NK-92 treated with Interleukin-12 subunit alpha and Interleukin-12 subunit beta, amount 100 ng/mL, for 24 hours (cell line): ENCODE data around the gene NME7.
"Not testable (repeated sequence)": the region's sequence is repeated elsewhere in the genome, so short reads cannot be mapped to it uniquely, and the experiment has no call there.

ENCODE experiments used
- DNase-seq: peaks from one replicate; lab custom pipeline; 2025; lab: John Stamatoyannopoulos, UW

The NME7 gene, protein sequence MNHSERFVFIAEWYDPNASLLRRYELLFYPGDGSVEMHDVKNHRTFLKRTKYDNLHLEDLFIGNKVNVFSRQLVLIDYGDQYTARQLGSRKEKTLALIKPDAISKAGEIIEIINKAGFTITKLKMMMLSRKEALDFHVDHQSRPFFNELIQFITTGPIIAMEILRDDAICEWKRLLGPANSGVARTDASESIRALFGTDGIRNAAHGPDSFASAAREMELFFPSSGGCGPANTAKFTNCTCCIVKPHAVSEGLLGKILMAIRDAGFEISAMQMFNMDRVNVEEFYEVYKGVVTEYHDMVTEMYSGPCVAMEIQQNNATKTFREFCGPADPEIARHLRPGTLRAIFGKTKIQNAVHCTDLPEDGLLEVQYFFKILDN

DNA sequence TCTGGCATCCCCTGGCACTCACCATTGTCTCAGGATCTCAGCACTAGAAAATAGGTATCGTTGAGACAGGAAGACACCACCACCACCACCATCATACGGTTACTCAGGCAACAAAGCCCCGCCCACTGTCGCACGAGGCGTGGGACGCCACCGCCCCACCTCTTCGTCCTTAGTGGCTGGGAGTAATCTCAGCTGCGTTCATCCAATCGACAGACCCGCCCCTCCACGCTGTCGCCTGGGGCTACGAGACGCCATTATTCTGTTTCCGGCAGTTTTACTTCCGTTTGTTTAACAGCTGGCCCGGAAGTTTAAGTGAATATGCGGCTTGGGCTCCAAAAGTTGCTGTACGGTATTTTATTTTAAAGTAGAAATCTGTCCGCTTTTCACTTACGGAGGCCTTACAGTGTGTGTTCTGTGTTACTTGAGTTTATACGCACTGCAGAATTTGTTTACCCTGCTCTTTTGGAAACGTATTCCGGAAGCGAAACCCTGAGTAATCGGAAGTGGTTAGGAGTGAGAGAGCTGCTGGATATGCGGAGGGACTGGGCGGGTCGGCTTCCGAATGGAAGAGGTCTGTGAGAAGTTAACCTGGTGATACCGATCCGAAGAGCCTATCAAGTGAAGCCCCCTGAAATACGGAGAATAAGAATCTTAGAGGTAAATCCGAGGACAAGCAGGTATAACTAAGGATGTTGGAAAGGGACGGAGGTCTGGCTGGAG, at the start of gene NME7, which contains the start of gene BLZF1:
NME7 (minus strand) TSS at position 112 of the 720 bp plus-strand sequence; CDS start at position 25, 87 bp downstream.
BLZF1 (plus strand) TSS at position 510 of the 720 bp plus-strand sequence. CDS start 1,328 bp downstream, outside the sequence.
- DNase-seq: peak; percentile 93

DNA sequence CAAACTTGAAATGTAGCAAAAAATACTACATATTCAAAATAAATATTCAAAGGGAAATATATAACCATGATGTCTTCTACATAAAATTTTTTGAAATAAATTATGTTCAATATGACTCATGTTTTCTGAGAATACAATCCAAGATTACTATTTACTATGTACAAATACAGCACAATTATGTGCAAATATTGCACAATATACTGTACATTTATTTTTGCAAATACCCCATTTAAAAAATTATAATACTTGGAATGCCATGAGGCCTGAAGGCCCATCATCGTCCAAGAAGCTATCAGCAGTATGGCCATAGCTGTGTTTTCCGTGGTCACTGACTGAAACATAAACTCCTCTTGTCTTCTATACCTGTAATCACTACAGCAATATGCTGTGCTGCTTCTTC, 47.4 kb upstream of the NME7 start:
- DNase-seq: no peak

DNA sequence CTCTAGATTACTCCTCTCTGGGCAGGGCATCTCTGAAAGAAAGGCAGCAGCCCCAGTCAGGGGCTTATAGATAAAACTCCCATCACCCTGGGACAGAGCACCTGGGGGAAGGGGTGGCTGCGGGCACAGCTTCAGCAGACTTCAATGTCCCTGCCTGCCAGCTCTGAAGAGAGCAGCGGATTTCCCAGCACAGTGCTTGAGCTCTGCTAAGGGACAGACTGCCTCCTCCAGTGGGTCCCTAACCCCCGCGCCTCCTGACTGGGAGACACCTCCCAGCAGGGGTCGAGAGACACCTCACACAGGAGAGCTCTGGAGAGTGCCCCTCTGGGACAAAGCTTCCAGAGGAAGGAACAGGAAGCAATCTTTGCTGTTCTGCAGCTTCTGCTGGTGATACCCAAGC, 40.7 kb upstream of the NME7 start:
- DNase-seq: not testable (repeated sequence)

DNA sequence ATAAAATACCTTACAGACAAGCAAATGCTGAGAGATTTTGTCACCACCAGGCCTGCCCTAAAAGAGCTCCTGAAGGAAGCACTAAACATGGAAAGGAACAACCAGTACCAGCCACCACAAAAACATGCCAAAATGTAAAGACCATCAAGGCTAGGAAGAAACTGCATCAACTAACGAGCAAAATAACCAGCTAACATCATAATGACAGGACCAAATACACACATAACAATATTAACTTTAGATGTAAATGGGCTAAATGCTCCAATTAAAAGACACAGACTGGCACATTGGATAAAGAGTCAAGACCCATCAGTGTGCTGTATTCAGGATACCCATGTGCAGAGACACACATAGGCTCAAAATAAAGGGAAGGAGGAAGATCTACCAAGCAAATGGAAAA, 35.0 kb upstream of the NME7 start:
- not testable (repeated sequence) for DNase-seq

DNA sequence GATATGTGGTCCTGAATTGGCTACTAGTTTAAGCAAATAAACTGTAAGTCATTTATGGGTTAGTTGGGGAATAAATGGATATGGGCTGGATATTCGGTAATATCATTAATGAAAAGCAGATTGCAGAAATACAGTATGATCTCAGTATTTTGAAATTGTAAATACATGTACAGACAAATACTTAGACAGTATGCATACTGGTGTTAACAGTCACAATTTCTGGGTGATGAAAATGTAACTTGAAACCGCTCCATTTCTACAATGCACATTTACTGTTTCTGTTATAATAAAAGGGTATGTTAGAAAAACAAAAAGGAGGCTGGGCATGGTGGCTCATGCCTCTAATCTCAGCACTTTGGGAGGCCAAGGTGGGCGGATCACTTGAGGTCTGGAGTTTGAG, 28.4 kb upstream of the NME7 start:
- no peak for DNase-seq

DNA sequence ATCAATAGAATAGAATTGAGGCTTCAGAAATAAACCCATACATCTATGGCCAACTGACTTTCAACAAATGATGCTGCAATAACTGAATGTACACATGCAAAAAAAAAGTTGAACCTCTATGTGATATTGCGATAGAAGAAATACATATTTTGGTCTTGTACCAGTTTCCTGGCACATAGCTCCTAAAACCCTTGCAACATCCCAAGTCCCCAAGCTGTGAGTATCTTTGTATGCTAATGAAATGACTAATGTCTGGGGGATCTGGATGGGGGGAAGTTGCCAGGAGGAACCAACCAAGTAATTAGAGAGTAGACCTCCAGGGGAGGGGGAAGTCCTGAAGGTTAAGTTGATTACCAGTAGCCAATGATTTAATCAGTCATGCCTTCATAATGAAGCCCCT, 24.8 kb upstream of the NME7 start:
- no peak for DNase-seq

DNA sequence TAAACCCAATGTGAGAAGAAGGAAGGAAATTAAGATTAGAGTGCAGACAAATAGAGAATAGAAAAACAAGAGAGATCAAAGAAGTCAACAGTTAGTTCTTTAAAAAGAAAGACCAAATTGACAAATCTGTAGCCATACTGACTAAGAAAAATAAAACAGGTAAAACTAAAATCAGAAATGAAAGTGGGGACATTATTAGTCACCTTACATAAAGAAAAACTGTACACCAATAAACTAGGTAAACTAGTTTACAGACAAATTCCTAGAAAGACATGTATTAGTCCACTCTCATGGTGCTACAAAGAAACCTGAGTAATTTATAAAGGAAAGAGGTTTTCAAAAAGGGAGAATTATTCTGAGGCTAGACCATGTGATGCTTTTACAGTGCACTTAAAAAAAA, 22.7 kb upstream of the NME7 start:
- DNase-seq: no peak

DNA sequence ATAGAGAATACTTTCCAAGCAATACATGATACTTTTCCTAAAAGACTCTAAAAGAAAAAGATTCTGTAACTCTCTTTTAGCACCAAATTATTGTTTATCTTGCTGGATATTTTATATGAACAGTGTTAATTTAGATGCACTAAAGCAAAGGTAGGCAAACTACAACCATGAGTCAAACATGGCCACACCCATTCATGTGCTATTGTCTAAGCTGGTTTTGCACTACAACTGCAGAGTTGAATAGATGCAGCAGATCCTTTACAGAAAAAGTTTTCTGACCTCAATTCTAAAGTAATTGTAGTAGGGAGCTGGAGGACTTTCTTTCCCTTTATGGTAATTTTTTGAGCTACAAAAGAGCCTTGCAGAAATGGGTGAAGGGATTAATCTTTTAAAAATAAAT, 19.8 kb upstream of the NME7 start:
- DNase-seq: no peak

DNA sequence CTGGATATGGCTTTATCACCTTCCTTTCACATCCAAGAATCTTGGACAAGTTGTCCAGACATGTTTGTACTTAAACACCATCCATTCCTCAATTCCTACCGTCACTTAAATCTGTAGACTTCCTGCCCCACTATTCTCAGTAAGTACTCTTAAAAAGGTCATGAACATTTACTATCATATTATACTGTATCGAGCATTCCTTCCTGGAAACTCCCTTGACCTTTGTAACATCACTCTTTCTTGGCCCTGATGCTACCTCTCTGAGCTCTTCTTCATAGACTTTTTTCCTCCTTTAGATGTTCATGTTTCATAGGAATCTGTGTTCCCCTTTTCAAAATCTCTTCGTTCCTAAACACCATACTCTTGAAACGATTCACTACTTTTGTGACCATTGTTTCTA, 15.9 kb upstream of the NME7 start:
- DNase-seq: no peak

DNA sequence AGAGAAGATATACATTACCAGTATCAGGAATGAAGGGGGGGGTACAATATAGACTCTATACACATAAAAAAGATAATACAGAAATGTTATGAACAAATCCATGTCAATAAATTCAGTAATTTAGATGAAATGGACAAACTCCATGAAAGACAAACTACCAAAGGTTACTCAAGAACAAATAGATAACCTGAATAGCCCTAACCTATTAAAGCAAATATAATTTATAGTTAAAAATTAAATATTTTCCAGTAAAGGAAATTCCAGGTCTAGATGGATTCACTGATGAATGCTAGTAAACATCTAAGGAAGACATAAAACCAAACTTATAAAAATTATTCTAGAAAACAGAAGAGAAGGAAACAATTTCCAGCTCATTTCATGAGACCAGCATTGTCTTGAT, 13.6 kb upstream of the NME7 start:
- no peak for DNase-seq

DNA sequence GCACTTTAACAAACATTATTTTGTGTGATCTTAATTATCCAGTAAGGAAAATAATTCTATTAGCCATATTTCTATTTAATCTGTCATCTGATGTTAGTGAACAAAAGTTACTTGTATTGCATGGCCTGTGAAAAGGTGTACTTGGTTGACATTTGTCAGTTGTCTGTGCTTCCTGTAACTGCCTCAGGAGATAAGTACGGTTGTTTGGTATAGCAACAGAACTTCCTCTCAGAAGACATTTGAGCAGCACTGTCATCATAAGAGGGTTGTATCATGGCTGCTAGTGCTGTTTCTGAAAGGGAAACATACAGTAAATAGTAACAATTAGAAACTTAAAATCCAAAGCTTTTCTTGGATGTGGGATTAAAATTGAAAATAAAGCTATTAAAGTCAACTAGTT, 3.8 kb upstream of the NME7 start:
- DNase-seq: no peak

DNA sequence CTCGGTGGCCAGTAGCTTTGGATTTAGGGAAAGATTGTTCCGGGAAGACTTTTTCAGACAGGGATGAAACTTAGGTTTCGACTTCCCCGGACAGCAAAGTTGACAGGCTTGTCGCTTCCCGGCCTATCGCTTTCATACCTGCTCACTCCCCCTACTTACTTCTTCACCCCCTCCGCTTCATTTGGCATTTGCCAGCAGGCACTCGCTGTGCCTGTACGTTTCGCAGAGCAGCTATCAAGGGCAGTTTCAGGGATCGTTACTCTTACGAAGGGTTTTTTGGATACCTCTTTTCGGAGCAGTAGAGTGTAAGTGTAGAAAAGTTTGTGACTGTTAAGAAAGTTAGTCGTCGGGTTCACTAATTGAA, 791 bp upstream of the NME7 start:
- DNase-seq: no peak

DNA sequence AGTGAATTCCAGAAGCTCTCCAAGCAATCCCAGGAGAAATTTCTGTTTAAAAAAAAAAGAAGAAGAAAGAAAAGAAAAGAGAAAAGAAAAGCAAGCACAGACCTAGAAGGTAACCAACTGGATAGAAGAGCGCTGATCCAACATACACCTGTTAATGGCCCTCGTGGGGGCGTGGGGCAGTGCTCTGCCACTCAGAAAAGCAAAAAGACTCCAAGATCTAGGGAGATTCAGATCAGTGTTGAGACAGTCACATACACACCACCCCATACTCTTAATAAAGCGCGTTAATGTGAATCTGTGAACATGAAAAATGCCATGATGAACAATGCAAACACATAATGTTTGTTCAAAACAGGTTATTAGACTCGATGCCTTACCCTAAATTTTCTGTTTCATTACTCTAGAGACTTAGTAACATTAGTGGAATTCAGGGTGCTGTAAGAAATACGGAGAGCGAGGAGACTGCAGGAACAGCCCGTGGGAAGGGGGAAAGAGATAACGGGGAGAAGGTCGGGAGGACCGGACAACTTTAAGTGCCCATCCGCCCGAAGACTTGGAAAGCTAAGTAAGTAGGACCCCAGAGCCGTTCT, 406 bp downstream of the NME7 start:
- DNase-seq: no peak

DNA sequence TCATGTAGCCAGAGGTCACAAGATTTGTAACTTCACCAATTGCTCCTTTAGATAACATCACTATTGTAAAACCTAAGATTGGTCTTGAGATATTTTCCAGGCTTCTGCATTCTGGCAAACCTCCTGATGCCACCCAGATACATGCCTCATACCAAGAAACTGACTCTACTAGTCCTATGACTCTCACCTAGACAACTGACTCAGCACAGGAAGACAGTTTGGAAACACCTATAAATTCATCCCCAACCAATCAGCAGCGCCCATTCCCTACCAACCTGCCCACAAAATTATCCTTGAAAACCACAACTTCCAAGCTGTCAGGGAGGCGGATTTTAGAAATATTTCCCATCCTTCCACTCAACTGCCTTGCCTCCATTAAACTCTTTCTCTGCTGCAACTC, 2.6 kb downstream of the NME7 start:
- DNase-seq: no peak

DNA sequence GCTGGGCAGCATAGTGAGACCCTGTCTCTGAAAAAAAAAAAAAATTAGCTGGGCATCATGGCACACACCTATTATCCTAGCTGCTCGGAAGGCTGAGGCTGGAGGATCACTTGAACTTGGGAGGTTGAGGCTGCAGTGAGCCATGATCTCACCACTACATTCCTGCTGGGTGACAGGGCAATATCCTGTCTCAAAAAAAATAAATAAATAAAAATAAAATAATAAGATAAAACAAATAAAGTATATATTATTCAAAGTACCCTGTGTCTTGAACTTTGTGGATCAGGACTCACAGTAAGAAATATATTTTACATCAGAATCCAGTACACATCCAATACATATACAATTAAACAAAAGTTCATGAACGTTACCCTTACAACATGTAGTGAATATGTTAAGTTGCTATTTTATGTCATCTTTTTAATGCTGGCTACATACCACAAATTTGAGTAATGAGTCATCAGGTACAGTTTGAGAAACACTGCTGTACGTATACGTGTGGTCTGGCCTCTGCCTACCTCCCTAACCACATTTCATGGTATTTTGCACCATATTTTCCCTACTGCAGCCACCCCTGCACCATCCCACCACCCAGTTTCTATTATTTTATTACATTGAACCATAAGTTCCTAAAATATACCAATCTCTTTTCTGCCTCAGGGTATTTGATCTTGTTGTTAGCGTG, 4.4 kb downstream of the NME7 start:
- DNase-seq: peak; percentile 15

DNA sequence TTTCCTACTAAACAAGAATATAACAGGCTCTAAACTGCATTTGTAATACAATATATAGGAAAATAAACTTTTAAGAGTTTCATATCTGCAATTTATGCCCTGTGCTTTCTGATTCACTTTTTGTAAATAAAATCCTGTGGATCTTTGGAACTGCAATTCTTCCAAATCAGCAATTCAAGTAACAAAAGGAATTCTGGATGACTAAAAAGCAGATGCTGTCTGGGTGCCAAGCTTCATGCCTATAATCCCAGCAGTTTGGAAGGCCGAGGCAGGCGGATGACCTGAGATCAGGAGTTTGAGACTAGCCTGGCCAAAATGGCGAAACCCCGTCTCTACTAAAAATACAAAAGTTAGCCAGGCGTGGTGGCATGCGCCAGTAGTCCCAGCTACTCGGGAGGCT, 6.3 kb downstream of the NME7 start:
- no peak for DNase-seq

DNA sequence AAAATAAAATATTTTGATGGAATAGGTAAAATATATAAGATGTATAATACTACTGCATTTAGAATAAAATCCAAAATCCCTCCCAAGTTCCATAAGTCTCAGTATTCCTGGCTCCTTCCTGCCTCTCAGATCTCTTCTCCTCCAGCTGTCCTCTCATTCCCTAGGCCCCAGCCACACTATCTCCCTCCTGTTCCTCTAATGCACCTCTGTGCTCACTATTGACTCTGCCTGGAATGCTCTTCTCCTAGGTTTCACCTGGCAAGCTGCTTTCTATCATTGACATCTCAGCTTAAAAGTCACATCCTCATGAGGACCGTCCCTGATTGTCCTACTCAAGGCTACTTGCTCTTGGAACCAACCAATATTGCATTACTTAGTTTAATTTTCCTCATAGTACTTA, 7.2 kb downstream of the NME7 start:
- no peak for DNase-seq

DNA sequence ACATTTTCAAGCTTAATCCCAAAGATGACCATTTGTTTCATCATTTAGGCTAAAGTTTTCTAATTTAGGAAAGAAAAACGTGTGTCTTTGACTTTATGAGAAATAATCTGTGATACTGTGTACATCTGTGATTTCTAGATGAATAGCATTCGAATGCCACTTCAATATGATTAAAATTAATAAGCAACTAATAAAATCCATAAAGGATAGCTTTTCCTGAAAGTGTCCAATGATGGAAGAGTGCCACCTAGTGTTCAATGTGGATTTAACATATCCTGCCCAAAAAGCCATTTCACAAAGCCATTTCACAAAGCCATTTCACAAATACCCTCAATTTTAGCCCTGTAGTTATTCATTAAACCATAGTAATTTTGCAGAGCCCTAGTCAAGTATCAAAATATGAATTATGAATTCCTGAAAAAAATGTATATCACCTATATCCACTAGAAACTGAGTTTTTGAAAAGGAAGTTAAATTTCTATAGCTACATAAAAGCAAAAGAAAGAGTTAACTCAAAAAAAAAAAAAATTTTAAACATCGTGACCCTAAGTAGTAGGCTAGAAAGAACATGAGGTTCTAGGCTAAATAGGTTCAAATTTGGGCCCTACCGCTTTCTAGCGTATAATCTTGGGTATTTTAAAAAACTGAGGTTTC, 19.1 kb downstream of the NME7 start:
- DNase-seq: no peak

DNA sequence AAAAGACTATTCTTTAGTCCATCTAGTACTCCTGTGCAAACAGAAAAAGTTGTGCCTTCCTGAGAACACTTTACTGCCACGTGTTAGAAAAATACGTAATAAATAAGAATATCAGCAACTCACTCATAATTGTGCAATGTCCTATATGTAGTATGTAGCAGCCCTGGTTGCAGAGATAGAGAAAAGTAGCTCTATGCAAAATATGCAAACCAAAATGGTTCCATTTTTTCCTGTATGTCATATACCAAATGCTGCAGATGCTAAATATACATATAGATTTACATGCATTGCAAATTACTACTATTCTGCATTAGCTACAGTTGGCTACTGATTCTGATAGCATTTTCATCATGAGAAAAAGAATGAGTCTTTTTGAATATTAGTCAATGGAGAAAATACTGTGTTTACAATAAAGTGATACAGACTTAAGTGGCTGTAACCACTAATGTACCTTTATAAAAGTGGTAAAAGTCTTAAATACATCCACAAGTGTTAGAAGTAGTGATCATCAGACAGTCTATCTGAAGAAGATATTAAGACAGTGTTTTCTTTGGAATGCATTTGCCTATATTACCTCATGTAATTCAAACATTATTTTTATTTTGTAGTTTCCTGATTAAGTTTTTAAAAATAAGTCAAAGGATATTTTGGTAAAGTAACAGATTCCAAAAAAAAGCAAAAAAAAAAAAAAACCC, 19.8 kb downstream of the NME7 start:
- DNase-seq: no peak

DNA sequence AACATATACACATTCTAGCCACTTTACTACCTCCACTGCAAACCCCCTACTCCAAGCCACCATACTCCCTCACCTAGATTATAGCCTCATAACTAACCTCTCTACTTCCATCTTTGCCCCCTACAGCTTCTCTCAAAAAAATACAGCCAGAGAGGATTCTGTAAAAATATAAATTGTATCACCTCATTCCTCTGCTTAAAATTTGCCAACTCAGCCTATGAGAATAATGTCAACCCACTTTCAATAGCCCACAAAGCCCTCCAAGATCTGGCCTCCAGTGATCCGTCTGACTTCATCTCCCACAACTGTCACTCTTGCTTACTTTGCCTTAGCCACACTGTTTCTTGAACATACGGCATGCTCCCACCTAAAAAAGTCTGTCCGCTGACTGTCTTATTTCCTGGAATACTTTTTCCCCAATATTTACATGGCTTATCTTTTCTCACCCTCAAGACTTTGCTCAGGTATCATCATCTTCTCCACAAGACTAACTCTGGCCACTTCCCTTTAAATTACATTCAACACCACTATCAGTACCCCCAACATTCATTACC, 21.5 kb downstream of the NME7 start:
- DNase-seq: no peak

DNA sequence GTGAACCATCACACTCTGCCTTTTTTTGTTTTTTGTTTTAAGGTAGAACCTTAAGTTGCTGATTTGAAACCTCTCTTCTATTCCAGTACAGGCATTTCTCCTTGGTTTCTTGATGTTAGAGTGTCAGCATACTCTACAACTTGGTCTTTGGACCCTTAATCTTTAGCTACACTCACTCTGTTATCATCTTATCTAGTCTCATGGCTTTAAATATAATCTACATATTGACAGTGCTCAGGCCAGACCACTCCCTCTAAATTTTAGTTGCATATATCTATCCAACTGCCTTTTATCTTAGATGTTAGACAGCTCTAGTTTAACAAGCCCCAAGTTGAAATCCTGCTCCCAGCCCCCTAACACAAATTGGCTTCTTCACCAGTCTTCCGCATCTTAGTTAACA, 22.1 kb downstream of the NME7 start:
- no peak for DNase-seq
